ENCODE data around the gene SHLD3. TPM values are rescaled to one million over a fixed set of nuclear protein-coding genes. Genes with fewer than 3 reads are reported as not detected.
"Not testable (repeated sequence)": the region's sequence is repeated elsewhere in the genome, so short reads cannot be mapped to it uniquely, and the experiment has no call there.

The SHLD3 gene, protein sequence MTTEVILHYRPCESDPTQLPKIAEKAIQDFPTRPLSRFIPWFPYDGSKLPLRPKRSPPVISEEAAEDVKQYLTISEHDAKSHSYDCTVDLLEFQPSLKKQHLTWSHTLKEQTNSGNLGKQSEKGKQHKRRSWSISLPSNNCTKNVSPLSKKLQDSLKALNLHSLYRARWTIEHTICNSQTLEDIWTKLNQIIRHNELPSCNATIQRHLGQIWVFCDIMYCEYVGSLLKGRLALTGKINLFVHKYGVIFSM
- total RNA-seq = 4.3 and 5.8 TPM in 2 replicates

DNA sequence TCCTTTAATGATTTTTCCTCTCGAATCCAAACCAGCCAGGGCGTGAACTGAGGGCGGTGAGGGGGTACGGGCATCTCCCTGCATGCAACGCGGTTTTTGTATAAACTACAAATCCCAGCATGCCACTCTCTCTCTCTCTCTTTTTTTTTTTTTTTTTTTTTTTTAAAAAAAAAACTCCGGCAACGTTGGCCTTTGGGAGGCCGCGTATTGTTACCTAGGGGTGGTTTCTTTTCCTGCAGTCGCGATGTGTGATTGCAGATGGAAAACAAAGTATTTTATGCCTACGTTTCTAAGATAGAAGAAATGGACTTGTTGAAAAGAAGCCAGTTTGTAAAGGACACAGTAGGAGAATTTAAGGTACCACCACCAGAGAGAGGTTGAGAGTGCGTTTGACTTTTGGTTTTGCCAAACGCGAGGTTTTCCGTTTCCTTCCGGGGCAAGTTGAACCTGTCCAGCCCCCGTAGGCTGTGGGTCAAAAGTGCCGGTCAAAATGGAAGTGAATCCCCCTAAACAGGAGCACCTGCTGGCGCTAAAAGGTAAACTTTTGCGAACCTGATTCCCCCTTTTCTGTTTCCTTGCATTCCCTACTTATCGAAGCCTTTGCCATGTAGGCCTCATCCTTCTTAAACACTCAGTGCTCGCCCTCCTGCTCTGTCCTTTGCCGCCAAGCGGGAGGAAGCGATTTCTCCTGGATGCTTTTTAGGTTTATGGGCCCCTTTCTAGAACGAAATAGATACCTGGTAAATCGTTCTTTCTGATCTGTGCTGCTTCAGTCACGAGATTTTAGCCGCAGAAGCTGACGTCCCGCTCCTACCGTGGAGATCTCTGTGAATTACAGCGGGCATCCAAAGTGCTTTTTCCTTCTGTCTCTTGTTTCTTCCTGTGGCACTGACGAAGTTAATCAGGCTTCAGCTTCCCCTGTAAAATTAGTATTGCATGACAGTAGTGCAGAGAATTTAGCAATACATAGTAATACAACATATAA lies at the start of gene SHLD3, which contains the start of gene TRAPPC13:
Gene SHLD3 (plus strand): TSS at position 457 of the 985 bp plus-strand sequence. CDS start 4,561 bp downstream, outside the sequence.
Gene TRAPPC13 (plus strand): TSS at position 457 of the 985 bp plus-strand sequence. CDS start 34 bp downstream, at position 491.
- intact Hi-C loops (cut with micrococcal nuclease) = loop anchor here (1.0 to 10.0 kb wide), 9 partner anchors 62 to 1204 kb away; partner anchors contain the start of genes CENPK, CWC27, ERBIN and NLN

DNA sequence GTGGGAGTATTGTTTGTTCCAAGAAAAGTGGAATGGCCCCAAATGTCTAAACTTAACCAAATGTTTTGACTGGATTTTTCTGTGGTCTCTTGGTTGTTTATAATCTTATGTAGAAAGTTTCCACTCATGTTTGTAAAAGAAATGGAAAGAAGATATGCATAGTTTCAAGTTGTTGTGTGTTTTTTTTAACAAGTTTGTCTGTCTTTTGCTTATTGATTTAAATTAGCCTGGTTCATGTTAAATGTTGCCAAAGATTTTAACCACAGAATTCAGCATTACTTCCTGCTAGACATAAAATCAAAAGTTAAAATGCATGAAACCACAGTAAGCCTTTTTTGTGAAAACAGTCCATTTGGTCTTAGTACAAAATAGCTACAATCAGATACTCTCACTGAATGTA lies 47.7 kb upstream of the SHLD3 start:
- intact Hi-C loops (cut with micrococcal nuclease) = no loop called here

DNA sequence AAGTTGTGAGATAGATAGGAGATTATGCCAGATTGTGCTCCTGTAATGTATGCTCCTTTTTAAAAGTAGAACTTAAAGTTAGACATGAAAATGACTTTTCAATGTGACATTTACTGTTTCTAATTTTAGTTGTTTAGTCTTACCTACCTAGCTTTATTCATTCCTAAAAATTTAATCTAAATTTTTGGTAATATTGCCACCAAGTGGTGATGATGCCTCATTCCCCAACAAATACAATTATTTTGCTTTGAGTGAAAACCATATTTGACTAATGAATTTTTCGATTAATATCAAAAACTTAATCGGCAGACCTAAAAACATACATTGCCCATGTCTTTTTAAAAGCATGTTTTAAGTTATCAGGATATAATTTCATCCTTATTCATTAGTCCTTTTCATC lies 36.1 kb upstream of the SHLD3 start:
- intact Hi-C loops (cut with micrococcal nuclease) = no loop called here

DNA sequence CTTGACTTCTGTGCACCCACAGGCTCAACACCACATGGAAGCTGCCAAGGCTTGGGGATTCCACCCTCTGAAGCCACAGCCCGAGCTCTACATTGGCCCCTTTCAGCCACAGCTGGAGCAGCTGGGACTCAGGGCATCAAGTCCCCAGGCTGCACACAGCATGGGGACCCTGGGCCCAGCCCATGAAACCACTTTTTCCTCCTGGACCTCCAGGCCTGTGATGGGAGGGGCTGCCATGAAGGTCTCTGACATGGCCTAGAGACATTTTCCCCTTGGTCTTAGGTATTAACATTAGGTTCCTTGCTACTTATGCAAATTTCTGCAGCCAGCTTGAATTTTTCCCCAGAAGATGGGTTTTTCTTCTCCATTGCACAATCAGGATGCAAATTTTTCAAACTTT lies 23.1 kb upstream of the SHLD3 start:
- intact Hi-C loops (cut with micrococcal nuclease) = not testable (repeated sequence)

DNA sequence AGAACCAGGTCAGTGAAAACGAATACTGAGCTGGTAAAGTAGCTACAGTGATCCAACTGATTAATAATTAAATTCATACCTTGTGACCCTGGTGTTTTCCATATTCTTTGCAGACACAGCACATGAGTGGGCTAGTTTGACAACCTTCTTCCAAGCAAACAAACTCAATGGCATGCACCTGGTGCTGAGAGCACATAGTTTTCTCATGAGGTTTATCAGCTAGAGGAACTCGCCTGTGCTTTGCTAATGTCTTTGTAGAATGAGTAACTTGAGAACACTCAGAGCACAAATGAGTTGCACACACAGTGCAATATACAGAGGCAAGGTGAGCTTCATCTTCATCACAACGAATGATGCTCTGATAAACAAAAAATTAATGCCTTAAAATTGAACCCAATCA lies 13.3 kb upstream of the SHLD3 start:
- intact Hi-C loops (cut with micrococcal nuclease) = no loop called here

DNA sequence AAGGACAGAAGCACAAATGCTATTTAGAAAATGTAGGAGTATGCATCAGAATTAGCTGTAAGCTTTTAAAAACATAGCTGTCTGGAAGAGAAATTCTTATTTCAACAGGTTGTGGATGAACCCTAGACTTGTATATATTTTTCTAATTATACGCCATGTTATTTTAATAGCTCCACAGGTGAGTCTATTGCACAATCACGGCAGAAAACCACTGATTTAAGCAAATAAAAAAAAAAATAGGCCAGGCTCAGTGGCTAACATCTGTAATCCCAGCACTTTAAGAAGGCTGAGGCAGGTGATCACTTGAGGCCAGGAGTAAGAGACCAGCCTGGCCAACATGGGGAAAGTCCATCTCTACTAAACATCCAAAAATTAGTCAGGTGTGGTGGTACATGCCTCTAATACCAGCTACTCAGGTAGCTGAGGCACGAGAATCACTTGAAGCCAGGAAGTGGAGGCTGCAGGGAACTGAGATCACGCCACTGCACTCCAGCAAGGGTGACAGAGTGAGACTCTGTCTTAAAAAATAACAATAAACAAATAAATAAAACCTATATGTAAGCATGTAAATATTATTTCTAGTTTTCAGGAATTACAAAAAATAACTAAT lies 12.4 kb upstream of the SHLD3 start:
- intact Hi-C loops (cut with micrococcal nuclease) = no loop called here

DNA sequence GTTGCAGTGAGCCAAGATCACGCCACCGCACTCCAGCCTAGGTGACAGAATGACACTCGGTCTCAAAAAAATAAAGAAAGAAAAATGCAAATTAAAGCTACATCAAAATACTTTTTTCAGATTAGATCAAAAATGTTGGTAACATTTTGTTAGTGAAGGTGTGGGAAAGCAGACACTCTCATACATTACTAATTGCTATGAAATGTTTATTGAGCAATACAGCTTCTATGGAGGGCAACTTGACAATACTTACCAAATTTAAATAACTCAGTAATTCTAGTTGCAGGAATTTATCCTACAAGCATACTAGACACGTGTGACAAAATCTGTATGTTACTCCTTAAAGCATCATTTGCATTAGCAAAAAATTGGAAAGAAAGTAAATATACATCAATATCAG lies 4.8 kb upstream of the SHLD3 start:
- intact Hi-C loops (cut with micrococcal nuclease) = loop anchor here (10.0 kb wide), 2 partner anchors 555 to 585 kb away; no protein-coding TSS in a partner anchor

DNA sequence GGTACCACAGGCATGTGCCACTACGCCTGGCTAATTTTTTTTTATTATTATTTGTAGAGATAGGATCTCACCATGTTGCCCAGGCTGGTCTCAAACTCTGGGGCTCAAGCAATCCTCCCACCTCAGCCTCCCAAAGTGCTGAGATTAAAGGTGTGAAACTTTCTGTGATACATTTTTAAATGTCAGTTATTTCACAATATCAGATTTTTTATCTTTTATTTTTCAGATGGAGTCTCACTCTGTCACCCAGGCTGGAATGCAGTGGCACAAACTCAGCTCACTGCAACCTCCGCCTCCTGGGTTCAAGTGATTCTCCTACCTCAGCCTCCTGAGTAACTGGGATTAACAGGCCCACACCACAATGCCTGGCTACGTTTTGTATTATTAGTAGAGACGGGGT lies 2.9 kb upstream of the SHLD3 start:
- intact Hi-C loops (cut with micrococcal nuclease) = loop anchor here (10.0 kb wide), 2 partner anchors 553 to 587 kb away; no protein-coding TSS in a partner anchor

DNA sequence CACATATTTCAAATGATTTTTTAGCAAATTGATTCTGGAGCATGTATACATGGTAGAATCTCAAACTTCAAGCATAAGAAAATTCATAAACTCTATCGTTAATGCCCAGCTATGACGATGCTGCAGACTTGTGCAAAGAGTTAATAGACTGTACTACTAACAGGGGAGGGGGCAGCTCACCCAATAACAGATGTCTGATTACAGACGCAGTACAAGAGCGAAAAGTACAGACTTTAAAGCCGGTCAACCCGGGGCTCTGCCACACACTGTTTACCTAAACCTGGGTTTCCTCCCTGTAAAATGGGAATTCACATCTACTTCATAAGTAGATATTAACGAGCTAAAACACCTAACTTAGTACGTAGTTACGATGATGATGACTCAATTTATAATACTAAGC lies 1.3 kb upstream of the SHLD3 start:
- intact Hi-C loops (cut with micrococcal nuclease) = loop anchor here (10.0 kb wide), 2 partner anchors 551 to 589 kb away; no protein-coding TSS in a partner anchor

DNA sequence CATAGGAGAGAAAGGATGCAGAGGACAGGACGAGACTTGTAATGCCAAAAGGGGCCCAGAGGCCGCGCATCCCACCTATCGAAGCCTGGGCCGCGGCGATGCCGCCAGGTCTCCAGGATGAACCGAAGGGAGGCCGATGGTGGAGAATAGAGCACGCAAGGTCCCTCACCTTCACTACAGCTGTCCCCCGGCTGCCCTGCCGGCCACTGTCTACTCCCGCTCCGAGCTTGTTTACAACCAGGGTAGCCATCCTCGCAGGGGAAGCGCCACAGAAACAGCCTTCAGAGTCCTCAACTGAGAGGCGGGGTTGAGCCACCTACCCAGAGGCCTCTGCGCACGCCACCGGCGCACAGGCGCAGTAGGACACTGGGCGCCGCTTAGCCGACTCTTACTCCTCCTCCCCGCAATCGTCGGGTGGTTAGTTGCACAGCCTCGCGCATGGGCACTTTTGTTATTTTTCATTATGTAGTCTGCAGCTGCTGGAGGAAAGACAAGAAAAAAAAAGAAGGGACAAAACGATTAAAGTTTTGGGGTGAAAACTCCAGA lies 729 bp upstream of the SHLD3 start, which contains the start of gene TRIM23:
Gene TRIM23 (minus strand): TSS at position 309 of the 546 bp plus-strand sequence. CDS start 59 bp downstream, at position 250.
- intact Hi-C loops (cut with micrococcal nuclease) = loop anchor here (1.0 to 10.0 kb wide), 9 partner anchors 61 to 1205 kb away; partner anchors contain the start of genes CENPK, CWC27, ERBIN and NLN

DNA sequence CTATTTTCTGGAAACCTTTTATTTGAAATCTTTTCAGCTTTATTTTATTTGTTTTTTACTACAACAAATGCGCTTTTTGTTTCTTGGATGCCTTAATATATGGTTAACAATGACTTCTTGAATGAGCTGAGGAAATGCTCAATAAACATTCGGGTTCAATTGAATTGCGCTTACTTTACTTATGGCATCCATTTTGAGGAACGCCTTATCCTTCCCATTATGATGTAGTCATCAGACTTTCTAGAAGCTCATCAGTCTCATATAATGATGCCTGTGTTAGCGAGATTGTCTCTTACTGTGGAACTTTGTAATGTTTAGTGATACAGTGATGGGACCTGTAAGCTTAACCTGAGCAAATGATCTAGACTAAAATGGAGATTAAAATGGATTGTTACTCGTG lies 916 bp downstream of the SHLD3 start:
- intact Hi-C loops (cut with micrococcal nuclease) = loop anchor here (2.0 to 10.0 kb wide), 3 partner anchors 549 to 1203 kb away; no protein-coding TSS in a partner anchor

DNA sequence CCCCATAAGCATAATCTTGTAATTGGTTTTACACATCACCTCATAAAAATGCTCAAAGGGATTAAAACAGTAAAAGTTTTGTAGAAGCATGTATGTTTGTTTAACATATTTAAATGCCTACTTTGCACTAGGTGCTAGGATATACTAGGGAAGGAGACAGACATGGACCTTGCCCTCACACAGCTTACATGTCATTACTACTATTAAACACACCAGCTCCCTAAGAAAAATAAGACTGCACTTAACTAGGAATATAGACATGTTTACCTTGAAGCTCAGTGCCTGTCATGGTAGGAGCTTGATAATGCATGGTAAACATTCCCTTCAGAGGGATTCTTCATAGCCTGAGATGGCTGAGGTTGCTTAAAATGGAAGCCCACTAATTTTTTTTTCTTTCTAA lies 6.2 kb downstream of the SHLD3 start:
- intact Hi-C loops (cut with micrococcal nuclease) = no loop called here

DNA sequence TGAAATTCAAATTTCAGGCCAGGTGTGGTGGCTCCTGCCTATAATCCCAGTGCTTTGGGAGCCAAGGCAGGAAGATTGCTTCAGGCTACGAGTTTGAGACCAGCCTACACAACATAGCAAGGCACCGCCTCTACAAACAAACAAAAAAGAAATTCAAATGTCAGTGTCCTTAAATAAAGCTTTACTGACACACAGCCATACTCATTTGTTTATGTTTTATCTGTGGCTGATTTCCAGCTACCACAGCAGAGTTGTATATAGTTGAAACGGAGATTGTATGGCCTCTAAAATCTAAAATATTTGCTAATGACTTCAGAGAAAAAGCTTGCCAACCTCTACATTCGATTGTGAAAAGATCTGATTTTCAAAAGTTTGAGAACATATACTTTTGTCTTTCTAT lies 15.4 kb downstream of the SHLD3 start:
- intact Hi-C loops (cut with micrococcal nuclease) = no loop called here

DNA sequence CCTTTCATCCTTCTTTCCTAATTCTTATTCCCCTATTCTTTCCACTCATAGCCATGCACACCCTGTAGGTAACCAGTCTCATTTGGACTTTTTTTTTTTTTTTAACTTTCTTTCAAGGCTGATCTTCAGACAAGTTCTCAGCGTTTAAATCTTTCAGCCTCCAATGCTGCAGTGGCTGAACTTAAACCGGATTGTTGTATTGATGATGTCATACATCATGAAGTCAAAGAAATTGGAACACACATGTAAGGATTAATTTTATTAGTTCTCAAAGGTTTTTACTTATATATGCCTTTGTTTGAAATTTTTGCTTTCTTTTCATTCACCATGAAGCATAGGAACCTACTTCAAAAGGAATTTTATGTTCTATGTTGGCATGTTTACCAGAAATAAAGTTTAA lies 22.1 kb downstream of the SHLD3 start:
- intact Hi-C loops (cut with micrococcal nuclease) = no loop called here

DNA sequence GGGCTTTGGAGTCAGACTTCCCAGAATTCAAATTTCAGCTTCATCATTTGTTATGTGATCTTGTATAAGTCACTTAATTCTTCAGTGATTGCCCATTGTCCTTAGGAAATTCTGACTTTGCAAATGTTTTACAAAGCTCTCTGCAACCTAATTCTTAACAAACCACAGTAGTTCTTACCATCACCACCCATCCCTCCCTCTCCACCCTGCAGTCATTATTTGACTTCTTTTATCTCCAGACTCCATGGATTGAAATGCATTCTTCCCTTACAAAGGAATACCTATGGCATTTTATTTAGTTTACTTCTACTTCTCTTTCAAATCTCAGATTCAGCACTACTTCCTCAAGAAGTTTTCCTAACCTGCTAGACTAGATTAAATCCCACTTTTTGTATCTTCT lies 23.1 kb downstream of the SHLD3 start:
- intact Hi-C loops (cut with micrococcal nuclease) = no loop called here

DNA sequence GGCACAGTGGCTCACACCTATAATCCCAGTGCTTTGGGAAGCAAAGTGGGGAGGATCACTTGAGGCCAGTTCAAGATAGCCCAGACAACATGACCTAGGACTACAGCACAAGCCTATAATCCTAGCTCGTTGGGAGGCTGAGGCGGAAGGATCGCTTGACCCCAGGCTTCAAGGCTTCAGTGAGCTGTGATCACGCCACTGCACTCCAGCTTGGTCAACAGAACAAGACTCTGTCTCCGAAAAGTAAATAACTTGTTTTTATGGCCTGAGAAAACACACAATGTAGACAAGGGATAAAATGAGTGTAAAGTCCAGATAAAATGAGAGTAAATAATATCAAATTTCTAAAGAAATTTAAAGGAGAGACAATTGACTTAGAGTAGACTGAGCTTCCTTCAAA lies 26.3 kb downstream of the SHLD3 start:
- intact Hi-C loops (cut with micrococcal nuclease) = no loop called here

DNA sequence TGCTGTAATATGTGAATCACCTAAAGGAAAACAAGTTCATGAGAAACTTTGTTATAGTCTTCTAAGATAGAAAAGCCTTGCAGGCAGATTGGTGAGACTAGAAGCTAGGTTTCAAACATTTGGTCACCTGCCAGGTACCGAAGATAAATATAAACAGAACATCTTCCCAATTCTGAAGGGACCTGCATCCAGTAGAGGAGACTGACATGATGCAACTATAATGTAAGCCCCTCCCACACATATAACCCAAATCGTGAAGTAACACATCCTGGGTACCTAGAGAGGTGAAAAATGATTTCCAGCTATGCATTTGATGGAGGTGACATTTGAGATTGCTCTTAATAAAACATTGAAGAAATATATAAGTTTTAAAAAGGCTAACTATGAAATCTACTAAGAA lies 29.9 kb downstream of the SHLD3 start:
- intact Hi-C loops (cut with micrococcal nuclease) = no loop called here

DNA sequence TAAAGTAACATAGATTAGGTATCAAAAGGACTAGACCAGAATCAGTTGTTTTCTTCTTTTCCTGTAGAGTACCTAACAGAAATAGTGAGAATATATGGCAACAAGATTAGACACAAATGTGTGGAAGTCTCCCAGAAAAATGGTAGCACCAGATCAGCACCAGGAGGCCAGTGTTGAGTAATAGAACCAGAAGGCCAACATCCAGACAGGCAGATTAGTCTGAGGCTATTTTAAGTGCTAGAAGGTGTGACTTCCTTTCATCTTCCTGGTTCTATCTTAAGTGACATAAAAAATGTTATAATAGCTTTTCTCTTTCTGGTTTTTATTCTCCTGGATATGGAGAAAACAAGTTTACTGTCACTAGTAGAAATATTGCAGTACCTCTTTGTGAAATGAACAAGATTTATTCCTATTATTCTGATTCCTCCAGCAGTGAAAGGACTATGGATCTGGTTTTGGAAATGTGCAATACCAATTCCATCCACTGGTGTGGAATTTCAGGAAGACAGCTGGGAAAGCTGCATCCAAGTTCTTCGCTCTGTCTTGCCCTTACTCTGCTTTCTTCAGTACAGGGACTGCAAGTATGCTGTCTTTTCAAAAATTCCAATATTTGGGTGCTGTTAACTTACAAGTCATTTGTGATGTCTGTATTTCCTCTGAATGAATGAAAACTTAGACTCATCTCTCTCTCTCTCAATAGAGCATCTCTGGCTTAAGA lies 39.1 kb downstream of the SHLD3 start:
- intact Hi-C loops (cut with micrococcal nuclease) = no loop called here

DNA sequence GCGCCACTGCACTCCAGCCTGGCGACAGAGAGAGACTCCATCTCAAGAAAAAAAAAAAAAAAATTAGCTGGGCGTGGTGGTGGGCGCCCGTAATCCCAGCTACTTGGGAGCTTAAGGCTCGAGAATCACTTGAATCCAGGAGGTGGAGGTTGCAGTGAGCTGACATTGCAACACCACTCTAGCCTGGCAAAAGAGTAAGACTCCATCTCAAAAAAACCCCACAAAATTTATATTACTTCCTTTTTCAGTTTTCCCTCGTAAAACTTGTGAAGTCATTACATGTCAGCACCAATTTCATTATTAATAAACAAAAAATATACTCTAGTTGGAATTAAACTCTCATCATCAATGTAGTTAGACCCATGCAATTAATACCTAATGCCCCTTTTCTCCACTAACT lies 43.9 kb downstream of the SHLD3 start:
- intact Hi-C loops (cut with micrococcal nuclease) = no loop called here

DNA sequence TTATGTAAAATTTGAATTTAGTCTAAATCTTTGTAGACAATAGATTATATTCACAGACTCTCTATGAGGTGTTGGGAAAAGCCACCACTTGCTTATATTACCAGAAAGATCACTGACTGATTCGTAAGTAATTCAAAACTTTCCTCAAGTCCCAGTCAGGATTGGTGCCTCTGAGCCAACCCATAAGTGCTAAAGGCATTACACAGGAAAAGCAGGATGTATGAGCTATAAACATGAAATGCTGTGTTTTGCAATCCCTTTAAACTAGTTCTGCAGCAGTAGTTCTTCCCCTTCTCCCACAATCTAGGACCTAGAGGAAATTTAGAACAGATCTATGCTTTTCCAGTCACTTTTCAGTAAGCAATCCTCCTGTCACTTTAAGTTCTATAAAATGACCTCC lies 48.0 kb downstream of the SHLD3 start:
- intact Hi-C loops (cut with micrococcal nuclease) = no loop called here

Measured in T-helper 2 cell treated with Interferon-gamma antibody and Interleukin-4, amounts not matched to agents 100 ng/mL and 5 ng/mL, for 36 hours (primary cell).